ENCODE measurements around the gene DRGX. TPM values are rescaled to one million over a fixed set of nuclear protein-coding genes. Genes with fewer than 3 reads are reported as not detected.

Gene DRGX
- total and polyA plus RNA-seq, 2 experiments from 2014 or later, result 0.09 TPM; not detected in 1

DNA sequence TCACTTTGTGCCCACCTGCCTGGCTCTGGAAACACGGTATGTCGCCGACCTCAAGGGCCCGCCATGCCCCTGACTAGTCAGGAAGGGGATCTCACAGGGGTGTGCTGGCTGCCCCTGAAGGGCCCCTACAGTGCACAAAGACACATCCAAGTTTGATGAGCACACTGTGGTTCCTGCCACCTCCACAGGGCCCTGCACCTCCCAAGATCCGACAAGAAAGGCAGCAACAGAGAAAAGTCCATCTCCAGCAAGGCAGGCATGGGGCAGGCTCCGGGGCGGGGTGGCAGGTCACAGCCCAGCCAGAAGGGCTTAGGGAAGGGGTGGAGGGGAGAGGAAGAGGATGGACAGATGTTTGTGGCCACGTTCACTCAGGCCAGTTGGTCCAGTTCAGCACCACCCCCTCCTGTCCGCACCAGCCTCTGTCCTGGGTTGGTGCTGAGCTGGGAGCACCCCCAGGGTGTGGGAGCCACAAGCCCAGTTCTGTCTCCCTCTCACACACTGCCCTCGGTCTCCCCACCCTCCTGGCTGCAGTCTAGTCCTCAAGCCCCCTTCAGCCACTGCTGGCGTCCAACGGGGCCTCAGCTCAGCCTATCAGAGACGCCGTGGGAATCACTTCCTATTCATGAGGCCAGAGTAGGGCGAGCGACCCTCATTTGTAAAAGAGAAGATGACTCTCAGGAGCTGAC lies 11.5 kb downstream of the DRGX start:
- H3K9ac ChIP-seq, result no peak overlapping the region
- in situ Hi-C loops (cut with MboI), result no loop called here
- TF ChIP-seq EZH2 (IDR thresholded peaks at IDR 0.05; ENCODE audit: insufficient read depth, poor library complexity, severe bottlenecking) (no peak), EZH2phosphoT487 (IDR thresholded peaks at IDR 0.05; ENCODE audit: insufficient read depth, low read depth) (no peak)
- H3F3A ChIP-seq (ENCODE audit: insufficient read depth), result peaks cover 7% of the 10 kb centered on the region; the same call in 1 of the 2 replicates
- no peak overlapping the region for H3K4me2 ChIP-seq (ENCODE audit: unreplicated experiment)
- WGBS, 2 experiments (ENCODE audit: low coverage in 1 of 2, low lambda C conversion rate in 2 of 2, missing lambda C conversion rate in 2 of 2), result 74 to 80% methylated on average over 14 to 16 of the region's 16 CpGs
- DNase-seq, result no peak
- H3K4me3 ChIP-seq, result no peak overlapping the region
- no peak overlapping the region for H2AFZ ChIP-seq
- no peaks in the 10 kb centered on the region for H4K20me1 ChIP-seq (ENCODE audit: insufficient read depth)
- H3K79me2 ChIP-seq (ENCODE audit: insufficient read depth), result no peaks in the 10 kb centered on the region
- H3K27ac ChIP-seq, result no peak overlapping the region
- H3K9me2 ChIP-seq (ENCODE audit: insufficient read depth), result no peaks in the 10 kb centered on the region
- no peaks in the 10 kb centered on the region for H3K36me3 ChIP-seq (ENCODE audit: low read depth)
- no peaks in the 10 kb centered on the region for H3K9me3 ChIP-seq (ENCODE audit: low read depth)
- H3K27me3 ChIP-seq (replicated peaks; ENCODE audit: insufficient read depth), result peaks cover 20% of the 10 kb centered on the region
- H3K4me1 ChIP-seq (ENCODE audit: insufficient read depth), result peaks cover 6% of the 10 kb centered on the region

DNA sequence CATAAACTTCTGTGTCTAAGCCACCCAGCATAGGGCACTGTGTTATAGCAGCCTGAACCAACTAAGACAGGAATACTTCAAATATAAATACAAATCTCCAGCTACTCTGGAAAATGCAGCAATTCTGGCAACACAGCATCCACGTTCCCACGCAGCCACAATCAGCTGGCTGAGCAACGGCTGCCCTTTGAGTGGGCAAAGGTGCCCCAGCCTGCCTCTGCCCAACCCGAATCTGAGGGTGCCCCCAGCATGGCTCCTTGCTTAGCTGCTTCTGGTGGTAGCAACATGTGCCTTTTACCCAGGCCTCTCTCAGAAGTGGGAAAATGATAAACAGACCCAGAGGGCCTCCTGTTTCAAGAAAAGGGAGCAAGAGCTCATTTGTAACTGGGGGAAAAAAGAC lies 12.0 kb downstream of the DRGX start:
- no peak overlapping the region for H3K4me3 ChIP-seq
- DNase-seq, result no peak
- peaks cover 7% of the 10 kb centered on the region; the same call in 1 of the 2 replicates for H3F3A ChIP-seq (ENCODE audit: insufficient read depth)
- H2AFZ ChIP-seq, result no peak overlapping the region
- H3K36me3 ChIP-seq (ENCODE audit: low read depth), result no peaks in the 10 kb centered on the region
- H3K79me2 ChIP-seq (ENCODE audit: insufficient read depth), result no peaks in the 10 kb centered on the region
- peaks cover 20% of the 10 kb centered on the region for H3K27me3 ChIP-seq (replicated peaks; ENCODE audit: insufficient read depth)
- H3K9ac ChIP-seq, result no peak overlapping the region
- H3K9me2 ChIP-seq (ENCODE audit: insufficient read depth), result no peaks in the 10 kb centered on the region
- H3K4me2 ChIP-seq (ENCODE audit: unreplicated experiment), result no peak overlapping the region
- H4K20me1 ChIP-seq (ENCODE audit: insufficient read depth), result no peaks in the 10 kb centered on the region
- peaks cover 6% of the 10 kb centered on the region for H3K4me1 ChIP-seq (ENCODE audit: insufficient read depth)
- in situ Hi-C loops (cut with MboI), result no loop called here
- TF ChIP-seq EZH2phosphoT487 (IDR thresholded peaks at IDR 0.05; ENCODE audit: insufficient read depth, low read depth), result no peak
- no peak for TF ChIP-seq EZH2 (IDR thresholded peaks at IDR 0.05; ENCODE audit: insufficient read depth, poor library complexity, severe bottlenecking)
- no peaks in the 10 kb centered on the region for H3K9me3 ChIP-seq (ENCODE audit: low read depth)
- H3K27ac ChIP-seq, result no peak overlapping the region
- WGBS, 2 experiments (ENCODE audit: low coverage in 1 of 2, low lambda C conversion rate in 2 of 2, missing lambda C conversion rate in 2 of 2), result 71 to 83% methylated on average over 4 of the region's 4 CpGs

DNA sequence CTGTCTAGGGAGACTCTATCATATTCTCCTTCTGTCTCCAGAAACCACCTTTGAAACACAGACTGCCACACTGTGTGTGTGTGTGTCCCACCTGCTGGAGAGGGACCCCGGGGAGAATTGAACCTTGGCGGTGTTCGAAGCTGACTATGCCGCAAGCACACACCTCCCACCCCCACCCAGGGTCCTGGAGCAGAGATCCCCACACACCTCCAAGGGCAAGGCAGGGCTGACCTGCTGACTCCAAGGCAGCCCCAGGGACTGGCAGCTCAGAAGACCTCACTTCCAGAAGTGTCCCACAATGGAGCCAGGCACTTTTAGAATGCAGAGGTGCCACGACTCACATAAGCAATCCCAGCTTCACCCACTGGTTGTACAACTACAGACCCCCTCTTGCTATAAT lies 13.1 kb downstream of the DRGX start:
- TF ChIP-seq EZH2 (IDR thresholded peaks at IDR 0.05; ENCODE audit: insufficient read depth, poor library complexity, severe bottlenecking) (no peak), EZH2phosphoT487 (IDR thresholded peaks at IDR 0.05; ENCODE audit: insufficient read depth, low read depth) (no peak)
- Histone ChIP-seq H3K27ac (no peak overlapping the region), H3K9ac (no peak overlapping the region), H3K9me2 (ENCODE audit: insufficient read depth) (no peaks in the 10 kb centered on the region), H3K9me3 (ENCODE audit: low read depth) (no peaks in the 10 kb centered on the region), H3K4me3 (no peak overlapping the region), H3K27me3 (replicated peaks; ENCODE audit: insufficient read depth) (peaks cover 26% of the 10 kb centered on the region), H2AFZ (no peak overlapping the region), H4K20me1 (ENCODE audit: insufficient read depth) (no peaks in the 10 kb centered on the region), H3K79me2 (ENCODE audit: insufficient read depth) (no peaks in the 10 kb centered on the region), H3F3A (ENCODE audit: insufficient read depth) (peaks cover 7% of the 10 kb centered on the region; the same call in 1 of the 2 replicates), H3K4me2 (ENCODE audit: unreplicated experiment) (no peak overlapping the region), H3K4me1 (ENCODE audit: insufficient read depth) (peaks cover 6% of the 10 kb centered on the region), H3K36me3 (ENCODE audit: low read depth) (no peaks in the 10 kb centered on the region)
- in situ Hi-C loops (cut with MboI), result no loop called here
- DNase-seq, result no peak
- WGBS, 2 experiments (ENCODE audit: low coverage in 1 of 2, low lambda C conversion rate in 2 of 2, missing lambda C conversion rate in 2 of 2), result 74 to 79% methylated on average over 4 to 5 of the region's 5 CpGs

DNA sequence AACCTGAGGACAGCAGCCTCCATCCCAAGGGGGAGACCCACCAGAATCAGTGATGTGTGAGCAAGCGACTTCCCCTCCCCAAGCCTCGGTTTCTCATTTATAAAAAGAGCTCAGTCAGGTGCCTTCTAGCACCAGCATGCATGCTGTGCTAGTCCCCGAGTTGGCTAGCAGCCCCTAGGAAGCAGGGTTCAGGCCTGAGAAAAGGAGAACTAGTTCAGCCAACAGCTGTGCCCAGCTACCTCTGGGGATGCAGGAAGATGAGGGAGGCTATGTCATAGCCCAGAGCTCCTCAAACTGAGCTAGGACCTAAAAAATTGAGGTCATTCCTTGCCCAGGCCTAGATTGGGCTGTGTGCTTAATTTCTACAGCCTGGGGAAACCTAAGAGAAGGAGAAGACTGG lies 13.7 kb downstream of the DRGX start:
- Histone ChIP-seq H4K20me1 (ENCODE audit: insufficient read depth) (no peaks in the 10 kb centered on the region), H2AFZ (no peak overlapping the region), H3K9me2 (ENCODE audit: insufficient read depth) (no peaks in the 10 kb centered on the region), H3K4me2 (ENCODE audit: unreplicated experiment) (no peak overlapping the region), H3K27ac (no peak overlapping the region), H3K9me3 (ENCODE audit: low read depth) (no peaks in the 10 kb centered on the region), H3F3A (ENCODE audit: insufficient read depth) (peaks cover under 1% of the 10 kb centered on the region; the same call in 1 of the 2 replicates), H3K4me1 (ENCODE audit: insufficient read depth) (peaks cover 6% of the 10 kb centered on the region), H3K79me2 (ENCODE audit: insufficient read depth) (no peaks in the 10 kb centered on the region), H3K9ac (no peak overlapping the region), H3K27me3 (replicated peaks; ENCODE audit: insufficient read depth) (peaks cover 29% of the 10 kb centered on the region), H3K36me3 (ENCODE audit: low read depth) (no peaks in the 10 kb centered on the region), H3K4me3 (no peak overlapping the region)
- no peak for TF ChIP-seq EZH2 (IDR thresholded peaks at IDR 0.05; ENCODE audit: insufficient read depth, poor library complexity, severe bottlenecking)
- no peak for TF ChIP-seq EZH2phosphoT487 (IDR thresholded peaks at IDR 0.05; ENCODE audit: insufficient read depth, low read depth)
- DNase-seq, result no peak
- in situ Hi-C loops (cut with MboI), result no loop called here
- WGBS, 2 experiments (ENCODE audit: low coverage in 1 of 2, low lambda C conversion rate in 2 of 2, missing lambda C conversion rate in 2 of 2), result 62 to 68% methylated on average over 3 of the region's 3 CpGs

Data from GM23248 (cell line).